DND-41 (cell line): ENCODE data around the gene GINS2.

Experiments
- ATAC-seq: fragments of 200-7000 bp; cut with Tn5 transposase; 3 replicates; pipeline ENCODE4 v1.9.1; 2021; ENCODE audit warnings: low read depth; ENCODE audit not compliant: insufficient read depth
- DNase-seq: peaks from one replicate; pipeline ENCODE4 v3.0.0-alpha.2; 2020
- H2AFZ ChIP-seq: 2 replicates; pipeline ENCODE4 v1.6.0; 2012; ENCODE audit warnings: low read depth, low read length
- H3K27ac ChIP-seq: 2 replicates; pipeline ENCODE4 v1.5.1; 2012; ENCODE audit warnings: low read length, inconsistent platforms
- H3K27me3 ChIP-seq: fragments of 200-600 bp; sonication (generic); 2 replicates; pipeline ENCODE4 v1.6.0; 2012; ENCODE audit warnings: low read length, mild to moderate bottlenecking, inconsistent platforms; ENCODE audit not compliant: insufficient read depth, poor library complexity
- H3K36me3 ChIP-seq: 2 replicates; pipeline ENCODE4 v1.5.1; 2012; ENCODE audit warnings: low read length, inconsistent platforms; ENCODE audit not compliant: insufficient read depth
- H3K4me1 ChIP-seq: 2 replicates; pipeline ENCODE4 v1.5.1; 2012; ENCODE audit warnings: mild to moderate bottlenecking, low read length; ENCODE audit not compliant: insufficient read depth
- H3K4me2 ChIP-seq: 2 replicates; pipeline ENCODE4 v1.6.0; 2012; ENCODE audit warnings: mild to moderate bottlenecking, moderate library complexity, low read length, inconsistent platforms; ENCODE audit not compliant: insufficient read depth
- H3K4me3 ChIP-seq, 2 experiments: fragments of 200-600 bp in 1 of 2; shearing (Covaris generic) in 1 of 2; 2 replicates each; pipeline ENCODE4 v1.5.1; 2012 to 2016; ENCODE audit warnings: inconsistent platforms in 2 of 2, low read length in 2 of 2, mild to moderate bottlenecking in 2 of 2, low read depth in 1 of 2, moderate library complexity in 1 of 2
- H3K79me2 ChIP-seq: 2 replicates; pipeline ENCODE4 v1.6.0; 2012; ENCODE audit warnings: low read length, inconsistent platforms; ENCODE audit not compliant: insufficient read depth
- H3K9ac ChIP-seq: 2 replicates; pipeline ENCODE4 v1.6.0; 2012; ENCODE audit warnings: low read depth, mild to moderate bottlenecking, inconsistent platforms, low read length, moderate library complexity
- H3K9me3 ChIP-seq: 2 replicates; pipeline ENCODE4 v1.5.1; 2012; ENCODE audit warnings: low read length, moderate library complexity, mild to moderate bottlenecking, inconsistent platforms; ENCODE audit not compliant: insufficient read depth, severe bottlenecking
- H4K20me1 ChIP-seq: 2 replicates; pipeline ENCODE4 v1.6.0; 2012; ENCODE audit warnings: low read length; ENCODE audit not compliant: insufficient read depth
- CTCF ChIP-seq: IDR thresholded peaks from 2 replicates; pipeline ENCODE4 v1.5.1; 2012; ENCODE audit warnings: borderline replicate concordance, low read length, moderate library complexity, mild to moderate bottlenecking; ENCODE audit not compliant: poor library complexity, severe bottlenecking; ENCODE audit errors: extremely low read depth
- EZH2 ChIP-seq: IDR thresholded peaks from 3 replicates; pipeline ENCODE4 v1.6.1; 2012; ENCODE audit warnings: borderline replicate concordance, low read depth, mild to moderate bottlenecking, moderate library complexity, low read length, inconsistent platforms; ENCODE audit not compliant: severe bottlenecking

The GINS2 gene

GRCh38 chr16:85634747-85635544 lies 53.8 kb downstream of the GINS2 start:
- H2AFZ ChIP-seq = no peak overlapping the region
- H3K9ac ChIP-seq = no peak overlapping the region
- no peak for ATAC-seq
- H3K4me1 ChIP-seq = no peaks in the 10 kb centered on the region
- no peak for DNase-seq
- peaks cover 96% of the 10 kb centered on the region for H4K20me1 ChIP-seq
- peaks cover 1% of the 10 kb centered on the region for H3K9me3 ChIP-seq
- H3K4me2 ChIP-seq = no peak overlapping the region
- H3K79me2 ChIP-seq = peaks cover 96% of the 10 kb centered on the region
- no peak overlapping the region for H3K27ac ChIP-seq
- H3K4me3 ChIP-seq = no peak overlapping the region
- TF ChIP-seq CTCF = peak; percentile 39
- no peak for TF ChIP-seq EZH2
- H3K27me3 ChIP-seq = no peaks in the 10 kb centered on the region
- peaks cover 56% of the 10 kb centered on the region for H3K36me3 ChIP-seq

DNA sequence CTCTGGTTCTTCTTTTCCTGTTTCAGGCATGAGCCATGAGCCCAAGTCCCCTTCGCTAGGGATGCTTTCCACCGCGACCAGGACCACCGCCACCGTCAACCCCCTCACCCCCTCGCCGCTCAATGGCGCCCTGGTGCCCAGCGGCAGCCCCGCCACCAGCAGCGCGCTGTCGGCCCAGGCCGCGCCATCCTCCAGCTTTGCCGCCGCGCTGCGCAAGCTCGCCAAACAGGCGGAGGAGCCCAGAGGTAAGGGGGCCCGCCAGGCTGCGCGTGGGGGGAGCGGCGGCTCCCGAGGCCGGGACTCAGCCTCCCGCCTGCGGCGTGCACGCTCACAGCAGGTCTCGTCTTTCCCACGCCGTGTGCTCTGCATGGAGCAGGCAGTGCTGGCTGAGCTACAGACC lies 54.9 kb downstream of the GINS2 start:
- Histone ChIP-seq H3K36me3 (peaks cover 57% of the 10 kb centered on the region), H3K27me3 (no peaks in the 10 kb centered on the region), H3K4me1 (no peaks in the 10 kb centered on the region), H4K20me1 (peaks cover 94% of the 10 kb centered on the region), H3K9me3 (peaks cover 12% of the 10 kb centered on the region), H3K79me2 (peaks cover 96% of the 10 kb centered on the region), H3K9ac (no peak overlapping the region), H3K27ac (no peak overlapping the region), H2AFZ (no peak overlapping the region), H3K4me3 (no peak overlapping the region), H3K4me2 (no peak overlapping the region)
- ATAC-seq (no peak), DNase-seq (no peak)
- TF ChIP-seq CTCF (no peak), EZH2 (no peak)

DNA sequence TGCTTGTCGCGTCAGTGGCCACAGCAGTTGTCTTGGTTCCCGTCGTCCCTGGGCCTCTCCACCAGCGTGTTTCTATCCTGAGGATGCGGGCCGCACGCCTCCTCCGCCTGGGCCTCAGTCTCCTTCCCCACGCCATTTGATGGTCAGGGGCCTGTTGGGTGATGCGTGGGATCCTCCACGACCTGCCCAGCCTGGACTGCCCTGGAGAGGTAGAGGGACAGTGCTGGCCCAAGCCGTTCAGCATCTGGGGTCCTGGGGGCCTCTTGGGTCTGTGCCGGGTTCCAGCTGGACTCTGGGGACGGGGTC lies 55.4 kb downstream of the GINS2 start:
- no peak for TF ChIP-seq CTCF
- no peak for TF ChIP-seq EZH2
- no peak overlapping the region for H3K27ac ChIP-seq
- DNase-seq (no peak), ATAC-seq (no peak)
- H3K4me2 ChIP-seq = no peak overlapping the region
- no peak overlapping the region for H2AFZ ChIP-seq
- peaks cover 97% of the 10 kb centered on the region for H3K79me2 ChIP-seq
- peaks cover 15% of the 10 kb centered on the region for H3K9me3 ChIP-seq
- peaks cover 90% of the 10 kb centered on the region for H4K20me1 ChIP-seq
- peaks cover 60% of the 10 kb centered on the region for H3K36me3 ChIP-seq
- no peak overlapping the region for H3K9ac ChIP-seq
- no peaks in the 10 kb centered on the region for H3K27me3 ChIP-seq
- H3K4me3 ChIP-seq = no peak overlapping the region
- H3K4me1 ChIP-seq = no peaks in the 10 kb centered on the region
